A549 (cell line): ENCODE results near the gene ZFPM1. TPM values are rescaled to one million over a fixed set of nuclear protein-coding genes. Genes with fewer than 3 reads are reported as not detected.

Experiments used
- ATAC-seq, 2 experiments: fragments of 200-7000 bp in 1 of 2; fragments of >200 bp in 1 of 2; cut with Nextera tagmentation in 1 of 2; cut with Tn5 transposase in 1 of 2; 3 replicates each; pipeline versions ENCODE4 v1.8.0 to v1.9.1; 2018 to 2020; ENCODE audit warnings: mild to moderate bottlenecking in 1 of 2, moderate library complexity in 1 of 2
- CTCF ChIA-PET: fragments of 300-600 bp; sonication (Branson Sonifier 250); formaldehyde crosslinking; extraction: SDS; loops from one replicate; lab custom pipeline; 2021; ENCODE audit warnings: antibody characterized with exemption, inconsistent platforms; lab: Yijun Ruan, JAX
- POLR2A ChIA-PET: fragments of 350-600 bp; formaldehyde crosslinking; extraction: SDS; loops from one replicate; lab custom pipeline; 2021; ENCODE audit warnings: antibody characterized with exemption, inconsistent platforms; lab: Yijun Ruan, JAX
- DNase-seq, 2 experiments: peaks; one replicate each; pipeline versions ENCODE4 v3.0.0 to v3.0.0-alpha.2; 2011 to 2016; ENCODE audit warnings: low read depth in 1 of 2, low spot score in 1 of 2
- FAIRE-seq: peaks from 2 replicates; lab custom pipeline; 2011; peaks lifted over from hg19 to GRCh38; lab: Jason Lieb, UNC
- H3K27ac ChIP-seq, 2 experiments: fragments of >200 bp; sonication (Bioruptor Twin); formaldehyde crosslinking; 3 replicates each; pipeline ENCODE4 v1.5.1; 2016 to 2017
- H3K4me1 ChIP-seq: fragments of >200 bp; sonication (Bioruptor Twin); formaldehyde crosslinking; 3 replicates; pipeline ENCODE4 v1.6.1; 2016
- H3K4me2 ChIP-seq: fragments of >200 bp; sonication (Bioruptor Twin); formaldehyde crosslinking; 3 replicates; pipeline ENCODE4 v1.6.1; 2016
- H3K4me3 ChIP-seq: fragments of >200 bp; sonication (Bioruptor Twin); formaldehyde crosslinking; 3 replicates; pipeline ENCODE4 v1.5.1; 2016
- H3K9me3 ChIP-seq: fragments of >200 bp; sonication (Bioruptor Twin); formaldehyde crosslinking; 3 replicates; pipeline ENCODE4 v1.6.1; 2016
- BHLHE40 ChIP-seq: IDR thresholded peaks from 2 replicates; pipeline ENCODE4 v1.6.1; 2012; ENCODE audit warnings: low read depth, low read length, inconsistent platforms
- CEBPB ChIP-seq, 2 experiments: fragments of >200 bp in 1 of 2; sonication (Bioruptor Twin) in 1 of 2; formaldehyde crosslinking in 1 of 2; IDR thresholded peaks; 2 replicates each; pipeline ENCODE4 v1.6.1; 2012 to 2016
- CTCF ChIP-seq: fragments of >200 bp; sonication (Bioruptor Twin); formaldehyde crosslinking; IDR thresholded peaks from 3 replicates; pipeline ENCODE4 v1.5.1; 2016
- EHF ChIP-seq: fragments of 250-450 bp; sonication (Bioruptor Pico); IDR thresholded peaks from 2 replicates; pipeline ENCODE4 v1.5.0; 2020; ENCODE audit warnings: mild to moderate bottlenecking
- ELK1 ChIP-seq: fragments of 150-350 bp; IDR thresholded peaks from 2 replicates; pipeline ENCODE4 v1.6.1; 2014; ENCODE audit warnings: low read depth, mild to moderate bottlenecking, low read length
- EP300 ChIP-seq, 2 experiments: fragments of >200 bp; sonication (Bioruptor Twin); formaldehyde crosslinking; IDR thresholded peaks; 2 replicates in 1 of 2; 3 replicates in 1 of 2; pipeline ENCODE4 v1.6.1; 2016 to 2017
- FOSL2 ChIP-seq, 2 experiments: fragments of 450-650 bp in 1 of 2; fragments of >200 bp in 1 of 2; sonication (Bioruptor Twin) in 1 of 2; formaldehyde crosslinking; IDR thresholded peaks; 2 replicates each; pipeline versions ENCODE4 v1.5.0 to v1.6.1; 2016 to 2020; ENCODE audit warnings: mild to moderate bottlenecking in 1 of 2, moderate library complexity in 1 of 2
- FOXS1 ChIP-seq: fragments of 250-450 bp; sonication (Bioruptor Pico); IDR thresholded peaks from 2 replicates; pipeline ENCODE4 v1.5.0; 2020; ENCODE audit warnings: mild to moderate bottlenecking, moderate library complexity
- HDAC2 ChIP-seq: fragments of 200-600 bp; sonication (generic); IDR thresholded peaks from 2 replicates; pipeline ENCODE4 v1.6.1; 2016
- HES2 ChIP-seq: fragments of >200 bp; sonication (Bioruptor Twin); formaldehyde crosslinking; IDR thresholded peaks from 2 replicates; pipeline ENCODE4 v1.6.1; 2016
- HMGXB4 ChIP-seq: fragments of 250-450 bp; sonication (Bioruptor Pico); IDR thresholded peaks from 2 replicates; pipeline ENCODE4 v1.5.0; 2021; ENCODE audit warnings: mild to moderate bottlenecking, moderate library complexity, borderline replicate concordance
- HOXB13 ChIP-seq: fragments of 250-450 bp; sonication (Bioruptor Pico); IDR thresholded peaks from 2 replicates; pipeline ENCODE4 v1.5.0; 2020; ENCODE audit warnings: low read depth, mild to moderate bottlenecking, moderate library complexity
- MAFK ChIP-seq: fragments of 450-650 bp; IDR thresholded peaks from 2 replicates; pipeline ENCODE4 v1.6.1; 2014; ENCODE audit not compliant: partially characterized antibody
- MAZ ChIP-seq: fragments of 150-350 bp; IDR thresholded peaks from 2 replicates; pipeline ENCODE4 v1.6.1; 2014; ENCODE audit warnings: antibody characterized with exemption, low read depth, low read length, borderline replicate concordance
- MYC ChIP-seq: IDR thresholded peaks from 2 replicates; pipeline ENCODE4 v1.6.1; 2012; ENCODE audit warnings: mild to moderate bottlenecking, inconsistent platforms, low read length, improper control_type of control experiment, borderline replicate concordance
- NPAS2 ChIP-seq: fragments of 250-450 bp; sonication (Bioruptor Pico); IDR thresholded peaks from 2 replicates; pipeline ENCODE4 v1.8.0; 2022; ENCODE audit warnings: mild to moderate bottlenecking, moderate library complexity, borderline replicate concordance
- PHF8 ChIP-seq: fragments of 200-600 bp; sonication (generic); IDR thresholded peaks from 2 replicates; pipeline ENCODE4 v1.6.1; 2016; ENCODE audit warnings: low read depth, mild to moderate bottlenecking, antibody characterized with exemption, moderate library complexity, borderline replicate concordance
- RAD21 ChIP-seq, 2 experiments: fragments of >200 bp in 1 of 2; sonication (Bioruptor Twin) in 1 of 2; formaldehyde crosslinking in 1 of 2; IDR thresholded peaks in 1 of 2; conservative IDR thresholded peaks in 1 of 2; 2 replicates in 1 of 2; 3 replicates in 1 of 2; pipeline ENCODE4 v1.6.1; 2012 to 2018; ENCODE audit warnings: inconsistent platforms in 1 of 2
- RARB ChIP-seq: fragments of 250-450 bp; sonication (Bioruptor Pico); IDR thresholded peaks from 2 replicates; pipeline ENCODE4 v1.8.0; 2021; ENCODE audit warnings: mild to moderate bottlenecking, moderate library complexity
- SMC3 ChIP-seq: fragments of >200 bp; sonication (Bioruptor Twin); formaldehyde crosslinking; IDR thresholded peaks from 3 replicates; pipeline ENCODE4 v1.6.1; 2018; ENCODE audit warnings: inconsistent platforms
- TP53 ChIP-seq: fragments of 250-450 bp; sonication (Bioruptor Pico); IDR thresholded peaks from 2 replicates; pipeline ENCODE4 v1.5.0; 2021; ENCODE audit warnings: mild to moderate bottlenecking, moderate library complexity
- ZNF302 ChIP-seq: fragments of 250-450 bp; sonication (Bioruptor Pico); IDR thresholded peaks from 2 replicates; pipeline ENCODE4 v1.9.0; 2021; ENCODE audit warnings: inconsistent platforms, mild to moderate bottlenecking, moderate library complexity
- WGBS: methylation state at CpG from one replicate; pipeline ENCODE4 v1.1.6; 2017; ENCODE audit errors: missing lambda C conversion rate; 5-methylcytosine and 5-hydroxymethylcytosine counted together
- polyA plus RNA-seq, 4 experiments: library from polyadenylated mRNA; depleted of rRNA in 3 of 4; stranded (reverse); fragments of >200 nt; fragmentation: RNase III in 1 of 4; extraction: RNeasy Plus Mini Kit Qiagen cat#74134 plus additional on column Dnase treatment in 1 of 4; gene quantifications; 2 replicates in 3 of 4; 3 replicates in 1 of 4; pipeline ENCODE4 v1.2.3, GENCODE V29; 2011 to 2017
- TF ChIP-seq, protein P1 (sequence below): fragments of 200-600 bp; sonication (generic); IDR thresholded peaks from 2 replicates; pipeline ENCODE4 v1.6.1; 2016; ENCODE audit warnings: antibody characterized with exemption, mild to moderate bottlenecking, moderate library complexity

ZFPM1 gene
- polyA plus RNA-seq, 2 of the 4 experiments (the other 2 are of a cell fraction), result 0.36 to 2.5 TPM

DNA sequence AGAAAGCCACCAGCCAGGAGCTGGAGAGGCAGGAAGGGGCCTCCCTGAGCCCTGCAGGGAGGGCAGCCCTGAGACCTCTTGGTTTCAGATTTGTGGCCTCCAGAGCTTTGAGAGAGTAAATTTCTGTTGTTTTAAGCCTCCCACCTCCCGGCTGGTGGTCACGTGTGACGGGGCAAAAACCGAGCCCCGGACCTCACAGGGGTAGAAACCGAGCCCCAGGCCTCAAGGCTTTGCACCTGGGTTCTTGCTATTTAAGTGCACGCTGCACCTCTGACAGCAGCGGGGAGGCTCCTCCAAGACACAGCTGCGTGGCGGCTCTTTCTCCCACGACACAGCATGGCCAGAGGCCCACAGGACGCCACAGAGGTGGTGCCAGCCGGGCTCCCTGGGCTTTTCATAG is 99.7 kb downstream of the ZFPM1 start:
- ChIA-PET CTCF (interaction anchor here (0.7 to 4.3 kb wide), 4 partner anchors 9 to 79 kb away, joined by 3 to 21 read pairs (median 4); no protein-coding TSS in a partner anchor), POLR2A (interaction anchor here (0.8 kb wide), 1 partner anchor 17 kb away, joined by 3 read pairs; the partner anchor contains the start of gene ZC3H18)
- H3K4me3 ChIP-seq, result no peak overlapping the region
- peaks cover 3% of the 10 kb centered on the region; the same call in 1 of the 3 replicates for H3K9me3 ChIP-seq
- no peaks in the 10 kb centered on the region for H3K4me1 ChIP-seq
- TF ChIP-seq RAD21 (conservative IDR thresholded peaks at IDR 0.05 in 1 of 2, IDR thresholded peaks at IDR 0.05 in 1 of 2), result no peak
- TF ChIP-seq HDAC2, result no peak
- no peak for TF ChIP-seq BHLHE40
- no peak overlapping the region for H3K4me2 ChIP-seq
- DNase-seq, result no peak
- no peak for ATAC-seq
- no peak for FAIRE-seq
- no peak overlapping the region for H3K27ac ChIP-seq
- WGBS, result 78% methylated on average over 12 of the region's 13 CpGs

- ChIA-PET POLR2A (no interaction called here), CTCF (interaction anchor here (0.7 to 4.3 kb wide), 5 partner anchors 9 to 110 kb away, joined by 3 to 21 read pairs (median 4); no protein-coding TSS in a partner anchor)
- TF ChIP-seq HOXB13 (no peak), EP300 (IDR thresholded peaks at IDR 0.05) (no peak)
- no peak overlapping the region for H3K4me2 ChIP-seq
- H3K4me1 ChIP-seq, result 0 out of 3 replicates have a peak, but pooled peaks cover 2% of the 10 kb centered on the region
- H3K27ac ChIP-seq, result no peak overlapping the region
- H3K9me3 ChIP-seq, result peaks cover 3% of the 10 kb centered on the region; the same call in 1 of the 3 replicates
- DNase-seq, result no peak
- no peak for FAIRE-seq
- WGBS, result 76% methylated on average over 16 of the region's 16 CpGs
- ATAC-seq, result no peak
- H3K4me3 ChIP-seq, result no peak overlapping the region
Measured at GRCh38 chr16:88553739-88554138, 100.7 kb downstream of the ZFPM1 start.

- CTCF ChIA-PET, result interaction anchor here (0.6 to 4.3 kb wide), 3 partner anchors 9 to 151 kb away, joined by 3 to 21 read pairs (median 3); no protein-coding TSS in a partner anchor
- ATAC-seq, result no peak
- WGBS, result 62% methylated on average over 15 of the region's 15 CpGs
- H3K4me2 ChIP-seq, result no peak overlapping the region
- DNase-seq, result no peak
- H3K9me3 ChIP-seq, result peaks cover 3% of the 10 kb centered on the region; the same call in 1 of the 3 replicates
- no peak for TF ChIP-seq ELK1
- no peak for TF ChIP-seq EHF
- TF ChIP-seq RARB, result no peak
- no peak for TF ChIP-seq ZNF302 (CRISPR knock-in tag)
- no peak for TF ChIP-seq HES2
- TF ChIP-seq CTCF, result no peak
- TF ChIP-seq SMC3, result no peak
- TF ChIP-seq MAFK, result no peak
- TF ChIP-seq FOSL2 (IDR thresholded peaks at IDR 0.05), result no peak
- TF ChIP-seq FOSL2 (CRISPR knock-in tag; IDR thresholded peaks at IDR 0.05), result no peak
- no peak for TF ChIP-seq EP300 (IDR thresholded peaks at IDR 0.05)
- no peak for TF ChIP-seq CEBPB (IDR thresholded peaks at IDR 0.05)
- no peak for TF ChIP-seq BHLHE40
- TF ChIP-seq HMGXB4 (CRISPR knock-in tag), result no peak
- TF ChIP-seq FOXS1 (CRISPR knock-in tag), result no peak
- no peak for TF ChIP-seq MYC
- TF ChIP-seq, protein P1, sequence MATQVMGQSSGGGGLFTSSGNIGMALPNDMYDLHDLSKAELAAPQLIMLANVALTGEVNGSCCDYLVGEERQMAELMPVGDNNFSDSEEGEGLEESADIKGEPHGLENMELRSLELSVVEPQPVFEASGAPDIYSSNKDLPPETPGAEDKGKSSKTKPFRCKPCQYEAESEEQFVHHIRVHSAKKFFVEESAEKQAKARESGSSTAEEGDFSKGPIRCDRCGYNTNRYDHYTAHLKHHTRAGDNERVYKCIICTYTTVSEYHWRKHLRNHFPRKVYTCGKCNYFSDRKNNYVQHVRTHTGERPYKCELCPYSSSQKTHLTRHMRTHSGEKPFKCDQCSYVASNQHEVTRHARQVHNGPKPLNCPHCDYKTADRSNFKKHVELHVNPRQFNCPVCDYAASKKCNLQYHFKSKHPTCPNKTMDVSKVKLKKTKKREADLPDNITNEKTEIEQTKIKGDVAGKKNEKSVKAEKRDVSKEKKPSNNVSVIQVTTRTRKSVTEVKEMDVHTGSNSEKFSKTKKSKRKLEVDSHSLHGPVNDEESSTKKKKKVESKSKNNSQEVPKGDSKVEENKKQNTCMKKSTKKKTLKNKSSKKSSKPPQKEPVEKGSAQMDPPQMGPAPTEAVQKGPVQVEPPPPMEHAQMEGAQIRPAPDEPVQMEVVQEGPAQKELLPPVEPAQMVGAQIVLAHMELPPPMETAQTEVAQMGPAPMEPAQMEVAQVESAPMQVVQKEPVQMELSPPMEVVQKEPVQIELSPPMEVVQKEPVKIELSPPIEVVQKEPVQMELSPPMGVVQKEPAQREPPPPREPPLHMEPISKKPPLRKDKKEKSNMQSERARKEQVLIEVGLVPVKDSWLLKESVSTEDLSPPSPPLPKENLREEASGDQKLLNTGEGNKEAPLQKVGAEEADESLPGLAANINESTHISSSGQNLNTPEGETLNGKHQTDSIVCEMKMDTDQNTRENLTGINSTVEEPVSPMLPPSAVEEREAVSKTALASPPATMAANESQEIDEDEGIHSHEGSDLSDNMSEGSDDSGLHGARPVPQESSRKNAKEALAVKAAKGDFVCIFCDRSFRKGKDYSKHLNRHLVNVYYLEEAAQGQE, result no peak
- TF ChIP-seq TP53 (CRISPR knock-in tag), result no peak
- no peak for TF ChIP-seq NPAS2 (CRISPR knock-in tag)
- TF ChIP-seq MAZ, result no peak
- no peak for TF ChIP-seq PHF8
- H3K27ac ChIP-seq, result no peak overlapping the region
- H3K4me3 ChIP-seq, result no peak overlapping the region
- FAIRE-seq, result no peak
- POLR2A ChIA-PET, result no interaction called here
- peaks cover 4% of the 10 kb centered on the region; the same call in 1 of the 3 replicates for H3K4me1 ChIP-seq
Measured at GRCh38 chr16:88554711-88555264, 101.7 kb downstream of the ZFPM1 start.
